A549 (cell line): ENCODE data around the gene NRXN3. TPM values are rescaled to one million over a fixed set of nuclear protein-coding genes. Genes with fewer than 3 reads are reported as not detected.

Experiments
- ATAC-seq, 2 experiments: fragments of 200-7000 bp in 1 of 2; fragments of >200 bp in 1 of 2; cut with Nextera tagmentation in 1 of 2; cut with Tn5 transposase in 1 of 2; 3 replicates each; pipeline versions ENCODE4 v1.8.0 to v1.9.1; 2018 to 2020; ENCODE audit warnings: mild to moderate bottlenecking in 1 of 2, moderate library complexity in 1 of 2
- CTCF ChIA-PET: fragments of 300-600 bp; sonication (Branson Sonifier 250); formaldehyde crosslinking; extraction: SDS; loops from one replicate; lab custom pipeline; 2021; ENCODE audit warnings: antibody characterized with exemption, inconsistent platforms; lab: Yijun Ruan, JAX
- POLR2A ChIA-PET: fragments of 350-600 bp; formaldehyde crosslinking; extraction: SDS; loops from one replicate; lab custom pipeline; 2021; ENCODE audit warnings: antibody characterized with exemption, inconsistent platforms; lab: Yijun Ruan, JAX
- DNase-seq, 2 experiments: peaks; one replicate each; pipeline versions ENCODE4 v3.0.0 to v3.0.0-alpha.2; 2011 to 2016; ENCODE audit warnings: low read depth in 1 of 2, low spot score in 1 of 2
- FAIRE-seq: peaks from 2 replicates; lab custom pipeline; 2011; peaks lifted over from hg19 to GRCh38; lab: Jason Lieb, UNC
- H3K27ac ChIP-seq, 2 experiments: fragments of >200 bp; sonication (Bioruptor Twin); formaldehyde crosslinking; 3 replicates each; pipeline ENCODE4 v1.5.1; 2016 to 2017
- H3K4me1 ChIP-seq: fragments of >200 bp; sonication (Bioruptor Twin); formaldehyde crosslinking; 3 replicates; pipeline ENCODE4 v1.6.1; 2016
- H3K4me2 ChIP-seq: fragments of >200 bp; sonication (Bioruptor Twin); formaldehyde crosslinking; 3 replicates; pipeline ENCODE4 v1.6.1; 2016
- H3K4me3 ChIP-seq: fragments of >200 bp; sonication (Bioruptor Twin); formaldehyde crosslinking; 3 replicates; pipeline ENCODE4 v1.5.1; 2016
- H3K9me3 ChIP-seq: fragments of >200 bp; sonication (Bioruptor Twin); formaldehyde crosslinking; 3 replicates; pipeline ENCODE4 v1.6.1; 2016
- BHLHE40 ChIP-seq: IDR thresholded peaks from 2 replicates; pipeline ENCODE4 v1.6.1; 2012; ENCODE audit warnings: low read depth, low read length, inconsistent platforms
- CHD2 ChIP-seq: fragments of 150-350 bp; IDR thresholded peaks from 2 replicates; pipeline ENCODE4 v1.6.1; 2014; ENCODE audit warnings: low read length; ENCODE audit not compliant: partially characterized antibody
- EHF ChIP-seq: fragments of 250-450 bp; sonication (Bioruptor Pico); IDR thresholded peaks from 2 replicates; pipeline ENCODE4 v1.5.0; 2020; ENCODE audit warnings: mild to moderate bottlenecking
- HOXB5 ChIP-seq: fragments of 250-450 bp; sonication (Bioruptor Pico); IDR thresholded peaks from 2 replicates; pipeline ENCODE4 v1.5.0; 2020; ENCODE audit warnings: mild to moderate bottlenecking, moderate library complexity
- JUN ChIP-seq, 2 experiments: fragments of >200 bp; sonication (Bioruptor Twin); formaldehyde crosslinking; IDR thresholded peaks; 2 replicates in 1 of 2; 3 replicates in 1 of 2; pipeline ENCODE4 v1.6.1; 2016 to 2017
- MAFK ChIP-seq: fragments of 450-650 bp; IDR thresholded peaks from 2 replicates; pipeline ENCODE4 v1.6.1; 2014; ENCODE audit not compliant: partially characterized antibody
- MAZ ChIP-seq: fragments of 150-350 bp; IDR thresholded peaks from 2 replicates; pipeline ENCODE4 v1.6.1; 2014; ENCODE audit warnings: antibody characterized with exemption, low read depth, low read length, borderline replicate concordance
- MYC ChIP-seq: IDR thresholded peaks from 2 replicates; pipeline ENCODE4 v1.6.1; 2012; ENCODE audit warnings: mild to moderate bottlenecking, inconsistent platforms, low read length, improper control_type of control experiment, borderline replicate concordance
- NFE2L2 ChIP-seq: fragments of 150-350 bp; conservative IDR thresholded peaks from 2 replicates; pipeline ENCODE4 v1.6.1; 2014; ENCODE audit warnings: low read length
- PHF8 ChIP-seq: fragments of 200-600 bp; sonication (generic); IDR thresholded peaks from 2 replicates; pipeline ENCODE4 v1.6.1; 2016; ENCODE audit warnings: low read depth, mild to moderate bottlenecking, antibody characterized with exemption, moderate library complexity, borderline replicate concordance
- POLR2AphosphoS2 ChIP-seq: conservative IDR thresholded peaks from 2 replicates; pipeline ENCODE4 v1.6.1; 2012; ENCODE audit warnings: low read length, improper control_type of control experiment, inconsistent platforms
- RCOR1 ChIP-seq: fragments of 150-350 bp; IDR thresholded peaks from 2 replicates; pipeline ENCODE4 v1.6.1; 2014; ENCODE audit warnings: antibody characterized with exemption, low read length, low read depth
- ZNF302 ChIP-seq: fragments of 250-450 bp; sonication (Bioruptor Pico); IDR thresholded peaks from 2 replicates; pipeline ENCODE4 v1.9.0; 2021; ENCODE audit warnings: inconsistent platforms, mild to moderate bottlenecking, moderate library complexity
- WGBS: methylation state at CpG from one replicate; pipeline ENCODE4 v1.1.6; 2017; ENCODE audit errors: missing lambda C conversion rate; 5-methylcytosine and 5-hydroxymethylcytosine counted together
- polyA plus RNA-seq, 4 experiments: library from polyadenylated mRNA; depleted of rRNA in 3 of 4; stranded (reverse); fragments of >200 nt; fragmentation: RNase III in 1 of 4; extraction: RNeasy Plus Mini Kit Qiagen cat#74134 plus additional on column Dnase treatment in 1 of 4; gene quantifications; 2 replicates in 3 of 4; 3 replicates in 1 of 4; pipeline ENCODE4 v1.2.3, GENCODE V29; 2011 to 2017
- TF ChIP-seq, protein P1 (sequence below): IDR thresholded peaks from 2 replicates; pipeline ENCODE4 v1.6.1; 2012
- TF ChIP-seq, protein P2 (sequence below): fragments of >200 bp; sonication (Bioruptor Twin); formaldehyde crosslinking; IDR thresholded peaks from 3 replicates; pipeline ENCODE4 v1.6.1; 2016
- TF ChIP-seq, protein P3 (sequence below): fragments of 450-650 bp; IDR thresholded peaks from 2 replicates; pipeline ENCODE4 v1.6.1; 2014; ENCODE audit warnings: antibody characterized with exemption
- TF ChIP-seq, protein P4 (sequence below): fragments of 250-450 bp; sonication (Bioruptor Pico); IDR thresholded peaks from 2 replicates; pipeline ENCODE4 v1.5.0; 2020; ENCODE audit warnings: low read depth, mild to moderate bottlenecking, moderate library complexity
- TF ChIP-seq, protein P5 (sequence below): fragments of >200 bp; sonication (Bioruptor Twin); formaldehyde crosslinking; IDR thresholded peaks from 3 replicates; pipeline ENCODE4 v1.5.1; 2016
- TF ChIP-seq, protein P6 (sequence below): IDR thresholded peaks from 2 replicates; pipeline ENCODE4 v1.6.1; 2012; ENCODE audit warnings: low read depth, borderline replicate concordance

Gene NRXN3
- polyA plus RNA-seq, 2 of the 4 experiments (the other 2 are of a cell fraction), result 0.62 to 2.3 TPM

DNA sequence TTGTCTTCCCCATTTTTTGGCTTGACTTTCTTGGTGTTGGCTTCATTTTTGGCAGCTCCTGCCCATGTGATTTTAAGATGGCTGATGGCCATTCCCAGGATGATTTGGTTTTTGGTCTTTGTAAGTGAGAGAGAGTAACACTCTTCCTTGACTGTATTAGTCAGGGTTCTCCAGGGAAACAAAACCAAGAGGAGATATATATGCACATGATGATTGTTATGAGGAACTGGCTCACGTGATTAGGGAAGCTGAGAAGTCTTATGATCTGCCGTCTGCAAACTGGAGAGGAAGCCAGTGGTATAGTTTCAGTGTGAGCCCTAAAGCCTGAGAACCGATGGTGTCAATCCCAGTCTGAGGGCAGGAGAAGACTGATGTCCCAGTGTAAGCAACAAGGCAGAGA is 146.6 kb downstream of the NRXN3 start:
- ATAC-seq, result no peak
- Histone ChIP-seq H3K9me3 (no peaks in the 10 kb centered on the region), H3K4me1 (no peaks in the 10 kb centered on the region), H3K4me3 (no peak overlapping the region), H3K4me2 (no peak overlapping the region), H3K27ac (no peak overlapping the region)
- CTCF ChIA-PET, result no interaction called here
- TF ChIP-seq BHLHE40 (no peak), RCOR1 (no peak), MAZ (no peak), POLR2AphosphoS2 (no peak), ZNF302 (no peak), CHD2 (no peak), HOXB5 (no peak), JUN (IDR thresholded peaks at IDR 0.05) (no peak)
- DNase-seq, result no peak
- FAIRE-seq, result no peak
- WGBS, result 18% methylated on average over 3 of the region's 3 CpGs
- POLR2A ChIA-PET, result no interaction called here

DNA sequence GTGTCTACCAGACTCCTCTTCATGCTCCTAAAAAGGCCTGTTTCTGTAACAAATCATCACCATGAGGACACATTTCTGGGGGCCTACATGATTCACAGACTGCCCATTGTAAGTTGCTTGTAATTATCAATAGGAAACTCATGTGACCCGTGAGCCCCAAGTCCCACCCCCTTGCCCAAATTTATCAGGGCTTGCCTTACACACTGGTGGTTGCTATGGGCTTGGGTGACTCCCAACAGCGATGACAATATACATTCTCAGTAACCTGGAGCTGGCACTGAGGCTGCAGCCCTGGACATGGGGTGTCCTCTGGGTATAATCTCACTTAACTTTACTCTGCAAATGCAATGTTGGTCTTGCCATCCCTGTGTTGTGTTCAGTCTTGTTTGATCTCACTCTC is 149.2 kb downstream of the NRXN3 start:
- ChIA-PET CTCF (no interaction called here), POLR2A (no interaction called here)
- TF ChIP-seq EHF (CRISPR knock-in tag) (no peak), MYC (no peak), NFE2L2 (no peak), ZNF302 (no peak), PHF8 (no peak)
- TF ChIP-seq, protein P1, sequence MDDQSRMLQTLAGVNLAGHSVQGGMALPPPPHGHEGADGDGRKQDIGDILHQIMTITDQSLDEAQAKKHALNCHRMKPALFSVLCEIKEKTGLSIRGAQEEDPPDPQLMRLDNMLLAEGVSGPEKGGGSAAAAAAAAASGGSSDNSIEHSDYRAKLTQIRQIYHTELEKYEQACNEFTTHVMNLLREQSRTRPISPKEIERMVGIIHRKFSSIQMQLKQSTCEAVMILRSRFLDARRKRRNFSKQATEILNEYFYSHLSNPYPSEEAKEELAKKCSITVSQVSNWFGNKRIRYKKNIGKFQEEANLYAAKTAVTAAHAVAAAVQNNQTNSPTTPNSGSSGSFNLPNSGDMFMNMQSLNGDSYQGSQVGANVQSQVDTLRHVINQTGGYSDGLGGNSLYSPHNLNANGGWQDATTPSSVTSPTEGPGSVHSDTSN, result no peak
- TF ChIP-seq, protein P2, sequence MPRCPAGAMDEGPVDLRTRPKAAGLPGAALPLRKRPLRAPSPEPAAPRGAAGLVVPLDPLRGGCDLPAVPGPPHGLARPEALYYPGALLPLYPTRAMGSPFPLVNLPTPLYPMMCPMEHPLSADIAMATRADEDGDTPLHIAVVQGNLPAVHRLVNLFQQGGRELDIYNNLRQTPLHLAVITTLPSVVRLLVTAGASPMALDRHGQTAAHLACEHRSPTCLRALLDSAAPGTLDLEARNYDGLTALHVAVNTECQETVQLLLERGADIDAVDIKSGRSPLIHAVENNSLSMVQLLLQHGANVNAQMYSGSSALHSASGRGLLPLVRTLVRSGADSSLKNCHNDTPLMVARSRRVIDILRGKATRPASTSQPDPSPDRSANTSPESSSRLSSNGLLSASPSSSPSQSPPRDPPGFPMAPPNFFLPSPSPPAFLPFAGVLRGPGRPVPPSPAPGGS, result no peak
- TF ChIP-seq, protein P3, sequence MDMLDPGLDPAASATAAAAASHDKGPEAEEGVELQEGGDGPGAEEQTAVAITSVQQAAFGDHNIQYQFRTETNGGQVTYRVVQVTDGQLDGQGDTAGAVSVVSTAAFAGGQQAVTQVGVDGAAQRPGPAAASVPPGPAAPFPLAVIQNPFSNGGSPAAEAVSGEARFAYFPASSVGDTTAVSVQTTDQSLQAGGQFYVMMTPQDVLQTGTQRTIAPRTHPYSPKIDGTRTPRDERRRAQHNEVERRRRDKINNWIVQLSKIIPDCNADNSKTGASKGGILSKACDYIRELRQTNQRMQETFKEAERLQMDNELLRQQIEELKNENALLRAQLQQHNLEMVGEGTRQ, result no peak
- FAIRE-seq (no peak), DNase-seq (no peak), ATAC-seq (no peak)
- Histone ChIP-seq H3K4me1 (no peaks in the 10 kb centered on the region), H3K9me3 (no peaks in the 10 kb centered on the region), H3K27ac (no peak overlapping the region), H3K4me2 (no peak overlapping the region), H3K4me3 (no peak overlapping the region)
- WGBS, result 6% methylated on average over 2 of the region's 2 CpGs

DNA sequence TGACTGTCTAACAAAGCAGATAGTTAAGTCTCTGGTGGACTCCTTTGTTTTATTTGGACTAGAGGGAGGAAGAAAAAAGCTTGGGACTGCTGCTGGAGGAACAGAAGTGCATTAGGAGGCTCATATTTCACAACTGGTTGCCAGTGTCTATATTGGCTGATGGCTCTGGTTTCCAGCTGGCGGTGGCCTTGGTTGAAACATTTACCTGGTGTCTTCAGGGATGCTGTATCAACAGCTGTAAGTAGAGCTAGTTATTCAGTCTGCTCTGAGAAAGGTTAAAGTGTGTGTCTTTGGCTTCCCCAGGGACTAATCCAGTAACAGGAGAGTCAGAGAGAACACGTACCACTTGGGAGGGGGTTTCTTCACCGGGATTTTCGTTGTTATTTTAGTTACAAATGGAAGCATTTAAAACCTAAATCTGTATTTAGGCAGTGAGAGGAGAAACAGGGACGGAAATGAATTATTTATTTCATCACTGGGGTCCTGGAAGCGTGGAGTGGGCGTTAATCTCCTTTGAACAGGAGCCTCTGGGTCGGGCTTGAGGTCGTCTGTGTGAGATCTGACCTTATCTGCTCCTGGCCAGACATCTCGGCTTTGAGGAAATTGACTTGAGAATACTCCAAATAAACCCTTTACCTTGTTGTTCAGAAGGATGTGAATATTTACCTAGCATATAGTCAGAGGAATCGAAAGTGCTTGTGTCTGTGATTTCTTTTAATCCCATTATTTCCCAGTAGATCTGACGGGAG is 149.9 kb downstream of the NRXN3 start:
- ATAC-seq, result no peak
- no peaks in the 10 kb centered on the region for H3K4me1 ChIP-seq
- H3K4me2 ChIP-seq, result no peak overlapping the region
- FAIRE-seq, result no peak
- no peak for DNase-seq
- ChIA-PET POLR2A (no interaction called here), CTCF (no interaction called here)
- no peak for TF ChIP-seq HOXB5
- TF ChIP-seq BHLHE40, result no peak
- no peak for TF ChIP-seq RCOR1
- WGBS, result 6% methylated on average over 12 of the region's 12 CpGs
- no peaks in the 10 kb centered on the region for H3K9me3 ChIP-seq
- no peak overlapping the region for H3K4me3 ChIP-seq
- no peak overlapping the region for H3K27ac ChIP-seq

DNA sequence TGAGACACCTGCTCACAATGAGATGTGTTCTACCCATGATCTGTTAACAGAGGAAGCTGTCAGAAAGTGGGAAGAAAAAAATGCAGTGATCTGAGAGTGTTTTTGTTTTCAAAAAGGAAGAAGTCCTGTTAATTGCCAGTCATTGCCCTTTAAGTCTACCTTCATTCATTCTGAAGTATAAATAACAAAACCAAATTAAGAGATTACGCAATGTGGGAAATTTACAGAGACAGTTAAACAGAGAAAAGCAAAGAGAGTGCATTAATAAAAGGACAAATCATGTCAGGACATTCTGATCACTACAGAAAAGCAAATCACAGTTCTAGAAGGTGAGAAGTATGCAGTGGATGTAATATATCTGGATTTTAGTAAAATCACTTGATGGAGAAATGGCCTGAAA is 154.2 kb downstream of the NRXN3 start:
- no peaks in the 10 kb centered on the region for H3K4me1 ChIP-seq
- 18% methylated on average over 1 of the region's 1 CpG for WGBS
- no peak for DNase-seq
- TF ChIP-seq, protein P4, sequence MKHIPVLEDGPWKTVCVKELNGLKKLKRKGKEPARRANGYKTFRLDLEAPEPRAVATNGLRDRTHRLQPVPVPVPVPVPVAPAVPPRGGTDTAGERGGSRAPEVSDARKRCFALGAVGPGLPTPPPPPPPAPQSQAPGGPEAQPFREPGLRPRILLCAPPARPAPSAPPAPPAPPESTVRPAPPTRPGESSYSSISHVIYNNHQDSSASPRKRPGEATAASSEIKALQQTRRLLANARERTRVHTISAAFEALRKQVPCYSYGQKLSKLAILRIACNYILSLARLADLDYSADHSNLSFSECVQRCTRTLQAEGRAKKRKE (CRISPR knock-in tag), result no peak
- TF ChIP-seq, protein P5, sequence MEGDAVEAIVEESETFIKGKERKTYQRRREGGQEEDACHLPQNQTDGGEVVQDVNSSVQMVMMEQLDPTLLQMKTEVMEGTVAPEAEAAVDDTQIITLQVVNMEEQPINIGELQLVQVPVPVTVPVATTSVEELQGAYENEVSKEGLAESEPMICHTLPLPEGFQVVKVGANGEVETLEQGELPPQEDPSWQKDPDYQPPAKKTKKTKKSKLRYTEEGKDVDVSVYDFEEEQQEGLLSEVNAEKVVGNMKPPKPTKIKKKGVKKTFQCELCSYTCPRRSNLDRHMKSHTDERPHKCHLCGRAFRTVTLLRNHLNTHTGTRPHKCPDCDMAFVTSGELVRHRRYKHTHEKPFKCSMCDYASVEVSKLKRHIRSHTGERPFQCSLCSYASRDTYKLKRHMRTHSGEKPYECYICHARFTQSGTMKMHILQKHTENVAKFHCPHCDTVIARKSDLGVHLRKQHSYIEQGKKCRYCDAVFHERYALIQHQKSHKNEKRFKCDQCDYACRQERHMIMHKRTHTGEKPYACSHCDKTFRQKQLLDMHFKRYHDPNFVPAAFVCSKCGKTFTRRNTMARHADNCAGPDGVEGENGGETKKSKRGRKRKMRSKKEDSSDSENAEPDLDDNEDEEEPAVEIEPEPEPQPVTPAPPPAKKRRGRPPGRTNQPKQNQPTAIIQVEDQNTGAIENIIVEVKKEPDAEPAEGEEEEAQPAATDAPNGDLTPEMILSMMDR, result no peak
- TF ChIP-seq, protein P2, result no peak
- no peak for TF ChIP-seq NFE2L2
- no peak for TF ChIP-seq MAFK
- no peak for TF ChIP-seq BHLHE40
- no peak for TF ChIP-seq HOXB5
- TF ChIP-seq, protein P6, sequence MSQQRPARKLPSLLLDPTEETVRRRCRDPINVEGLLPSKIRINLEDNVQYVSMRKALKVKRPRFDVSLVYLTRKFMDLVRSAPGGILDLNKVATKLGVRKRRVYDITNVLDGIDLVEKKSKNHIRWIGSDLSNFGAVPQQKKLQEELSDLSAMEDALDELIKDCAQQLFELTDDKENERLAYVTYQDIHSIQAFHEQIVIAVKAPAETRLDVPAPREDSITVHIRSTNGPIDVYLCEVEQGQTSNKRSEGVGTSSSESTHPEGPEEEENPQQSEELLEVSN, result no peak
- no peaks in the 10 kb centered on the region for H3K9me3 ChIP-seq
- H3K4me2 ChIP-seq, result no peak overlapping the region
- no peak for FAIRE-seq
- no peak overlapping the region for H3K27ac ChIP-seq
- CTCF ChIA-PET, result no interaction called here
- POLR2A ChIA-PET, result no interaction called here
- ATAC-seq, result no peak
- no peak overlapping the region for H3K4me3 ChIP-seq
